ENCODE results near the gene POLR3GL.

POLR3GL gene

GRCh38 chr1:145990249-145990855 lies 25.9 kb downstream of the POLR3GL start:
- no peak for DNase-seq
- Histone ChIP-seq H3K27me3 (replicated peaks; ENCODE audit: control insufficient read depth, insufficient read depth, low read length, poor library complexity, severe bottlenecking) (no peaks in the 10 kb centered on the region), H3K4me3 (ENCODE audit: insufficient read depth, low read depth, low read length, poor library complexity, severe bottlenecking) (no peak overlapping the region), H3K36me3 (ENCODE audit: control insufficient read depth, insufficient read depth, low read length) (peaks cover 27% of the 10 kb centered on the region), H3K4me1 (ENCODE audit: control insufficient read depth, insufficient read depth, low read length, poor library complexity, severe bottlenecking) (peaks cover 19% of the 10 kb centered on the region), H3K27ac (ENCODE audit: insufficient read depth, low read length, poor library complexity, severe bottlenecking) (no peak overlapping the region), H3K9me3 (ENCODE audit: control insufficient read depth, low read length) (no peaks in the 10 kb centered on the region)

GRCh38 chr1:145991735-145992412 lies 27.4 kb downstream of the POLR3GL start:
- no peak overlapping the region for H3K4me3 ChIP-seq (ENCODE audit: insufficient read depth, low read depth, low read length, poor library complexity, severe bottlenecking)
- no peaks in the 10 kb centered on the region for H3K9me3 ChIP-seq (ENCODE audit: control insufficient read depth, low read length)
- peaks cover 35% of the 10 kb centered on the region for H3K36me3 ChIP-seq (ENCODE audit: control insufficient read depth, insufficient read depth, low read length)
- no peaks in the 10 kb centered on the region for H3K27me3 ChIP-seq (replicated peaks; ENCODE audit: control insufficient read depth, insufficient read depth, low read length, poor library complexity, severe bottlenecking)
- H3K4me1 ChIP-seq (ENCODE audit: control insufficient read depth, insufficient read depth, low read length, poor library complexity, severe bottlenecking) = peaks cover 10% of the 10 kb centered on the region
- DNase-seq = no peak
- H3K27ac ChIP-seq (ENCODE audit: insufficient read depth, low read length, poor library complexity, severe bottlenecking) = no peak overlapping the region

DNA sequence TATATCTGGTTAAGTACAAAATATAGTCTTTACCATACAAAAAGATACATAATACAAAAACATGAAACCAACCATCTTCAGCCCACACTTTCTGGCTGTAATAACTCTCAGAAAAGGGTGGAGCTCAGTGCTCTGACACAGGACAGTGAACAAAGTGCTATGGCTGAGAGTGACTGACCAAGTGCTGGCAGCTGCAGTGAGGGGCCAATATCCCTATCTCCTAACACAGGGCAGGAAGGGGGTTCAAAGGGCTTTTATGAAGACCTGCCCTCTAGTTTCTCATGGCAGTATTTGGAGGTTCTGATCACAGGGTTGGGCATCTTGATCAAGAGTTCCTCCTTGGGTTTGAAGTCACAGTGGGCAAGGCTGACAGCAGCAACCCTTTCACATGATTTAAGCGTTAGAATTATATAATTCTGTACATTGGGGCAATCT lies 28.0 kb downstream of the POLR3GL start:
- H3K4me3 ChIP-seq (ENCODE audit: insufficient read depth, low read depth, low read length, poor library complexity, severe bottlenecking) = peak overlapping the region; percentile 95
- DNase-seq = no peak
- H3K36me3 ChIP-seq (ENCODE audit: control insufficient read depth, insufficient read depth, low read length) = peaks cover 35% of the 10 kb centered on the region
- no peaks in the 10 kb centered on the region for H3K27me3 ChIP-seq (replicated peaks; ENCODE audit: control insufficient read depth, insufficient read depth, low read length, poor library complexity, severe bottlenecking)
- peaks cover 10% of the 10 kb centered on the region for H3K4me1 ChIP-seq (ENCODE audit: control insufficient read depth, insufficient read depth, low read length, poor library complexity, severe bottlenecking)
- no peaks in the 10 kb centered on the region for H3K9me3 ChIP-seq (ENCODE audit: control insufficient read depth, low read length)
- H3K27ac ChIP-seq (ENCODE audit: insufficient read depth, low read length, poor library complexity, severe bottlenecking) = peak overlapping the region; percentile 15

GRCh38 chr1:145992958-145993617 lies 28.6 kb downstream of the POLR3GL start:
- H3K4me1 ChIP-seq (ENCODE audit: control insufficient read depth, insufficient read depth, low read length, poor library complexity, severe bottlenecking) = peaks cover 10% of the 10 kb centered on the region
- H3K27ac ChIP-seq (ENCODE audit: insufficient read depth, low read length, poor library complexity, severe bottlenecking) = peak overlapping the region; percentile 96
- H3K4me3 ChIP-seq (ENCODE audit: insufficient read depth, low read depth, low read length, poor library complexity, severe bottlenecking) = peak overlapping the region; percentile 95
- no peaks in the 10 kb centered on the region for H3K27me3 ChIP-seq (replicated peaks; ENCODE audit: control insufficient read depth, insufficient read depth, low read length, poor library complexity, severe bottlenecking)
- no peak for DNase-seq
- H3K9me3 ChIP-seq (ENCODE audit: control insufficient read depth, low read length) = no peaks in the 10 kb centered on the region
- peaks cover 35% of the 10 kb centered on the region for H3K36me3 ChIP-seq (ENCODE audit: control insufficient read depth, insufficient read depth, low read length)

- Histone ChIP-seq H3K4me3 (ENCODE audit: insufficient read depth, low read depth, low read length, poor library complexity, severe bottlenecking) (peak overlapping the region; percentile 95), H3K27ac (ENCODE audit: insufficient read depth, low read length, poor library complexity, severe bottlenecking) (peak overlapping the region; percentile 96), H3K27me3 (replicated peaks; ENCODE audit: control insufficient read depth, insufficient read depth, low read length, poor library complexity, severe bottlenecking) (no peaks in the 10 kb centered on the region), H3K4me1 (ENCODE audit: control insufficient read depth, insufficient read depth, low read length, poor library complexity, severe bottlenecking) (peaks cover 17% of the 10 kb centered on the region), H3K9me3 (ENCODE audit: control insufficient read depth, low read length) (no peaks in the 10 kb centered on the region), H3K36me3 (ENCODE audit: control insufficient read depth, insufficient read depth, low read length) (peaks cover 35% of the 10 kb centered on the region)
- no peak for DNase-seq
Observed at GRCh38 chr1:145993618-145994390, 29.3 kb downstream of the POLR3GL start.

GRCh38 chr1:145994391-145995120 lies 30.1 kb downstream of the POLR3GL start:
- Histone ChIP-seq H3K36me3 (ENCODE audit: control insufficient read depth, insufficient read depth, low read length) (peaks cover 35% of the 10 kb centered on the region), H3K27me3 (replicated peaks; ENCODE audit: control insufficient read depth, insufficient read depth, low read length, poor library complexity, severe bottlenecking) (no peaks in the 10 kb centered on the region), H3K9me3 (ENCODE audit: control insufficient read depth, low read length) (no peaks in the 10 kb centered on the region), H3K27ac (ENCODE audit: insufficient read depth, low read length, poor library complexity, severe bottlenecking) (peak overlapping the region; percentile 96), H3K4me3 (ENCODE audit: insufficient read depth, low read depth, low read length, poor library complexity, severe bottlenecking) (peak overlapping the region; percentile 95), H3K4me1 (ENCODE audit: control insufficient read depth, insufficient read depth, low read length, poor library complexity, severe bottlenecking) (peaks cover 24% of the 10 kb centered on the region)
- peak in 1 of 3 donors; percentile 14 for DNase-seq

GRCh38 chr1:145995148-145995881 lies 30.8 kb downstream of the POLR3GL start:
- Histone ChIP-seq H3K27me3 (replicated peaks; ENCODE audit: control insufficient read depth, insufficient read depth, low read length, poor library complexity, severe bottlenecking) (no peaks in the 10 kb centered on the region), H3K27ac (ENCODE audit: insufficient read depth, low read length, poor library complexity, severe bottlenecking) (peak overlapping the region; percentile 96), H3K9me3 (ENCODE audit: control insufficient read depth, low read length) (no peaks in the 10 kb centered on the region), H3K4me1 (ENCODE audit: control insufficient read depth, insufficient read depth, low read length, poor library complexity, severe bottlenecking) (peaks cover 30% of the 10 kb centered on the region), H3K4me3 (ENCODE audit: insufficient read depth, low read depth, low read length, poor library complexity, severe bottlenecking) (peak overlapping the region; percentile 95), H3K36me3 (ENCODE audit: control insufficient read depth, insufficient read depth, low read length) (peaks cover 35% of the 10 kb centered on the region)
- DNase-seq = no peak

- peaks cover 35% of the 10 kb centered on the region for H3K36me3 ChIP-seq (ENCODE audit: control insufficient read depth, insufficient read depth, low read length)
- H3K9me3 ChIP-seq (ENCODE audit: control insufficient read depth, low read length) = no peaks in the 10 kb centered on the region
- H3K4me1 ChIP-seq (ENCODE audit: control insufficient read depth, insufficient read depth, low read length, poor library complexity, severe bottlenecking) = peaks cover 31% of the 10 kb centered on the region
- peak overlapping the region; percentile 96 for H3K27ac ChIP-seq (ENCODE audit: insufficient read depth, low read length, poor library complexity, severe bottlenecking)
- no peak for DNase-seq
- peak overlapping the region; percentile 95 for H3K4me3 ChIP-seq (ENCODE audit: insufficient read depth, low read depth, low read length, poor library complexity, severe bottlenecking)
- H3K27me3 ChIP-seq (replicated peaks; ENCODE audit: control insufficient read depth, insufficient read depth, low read length, poor library complexity, severe bottlenecking) = no peaks in the 10 kb centered on the region
Observed at GRCh38 chr1:145995964-145996432, 31.5 kb downstream of the POLR3GL start.

Data from effector memory CD4-positive, alpha-beta T cell (primary cell).